ENCODE measurements around the gene GJD4. TPM values are rescaled to one million over a fixed set of nuclear protein-coding genes. Genes with fewer than 3 reads are reported as not detected.

GJD4 gene
- total RNA-seq, 2 experiments from 2014 or later = not detected

Other genes starting within 250 kb of the GJD4 start
- gene FZD8, start 37.0 kb downstream of the GJD4 start, total RNA-seq = under 1 TPM; 0.16 to 0.18 TPM

All from activated CD4-positive, alpha-beta T cell treated with anti-CD3 and anti-CD28 coated beads for 36 hours (primary cell).